HG03103 (cell line): ENCODE measurements around the gene FAM193A.
"Not testable (repeated sequence)": the region's sequence is repeated elsewhere in the genome, so short reads cannot be mapped to it uniquely, and the experiment has no call there.

Source experiments
- ATAC-seq: cut with Tn5 transposase; IDR thresholded peaks from one replicate; pipeline ENCODE4 v1.9.1; 2021; ENCODE audit warnings: low read depth; ENCODE audit not compliant: unreplicated experiment

Gene FAM193A

DNA sequence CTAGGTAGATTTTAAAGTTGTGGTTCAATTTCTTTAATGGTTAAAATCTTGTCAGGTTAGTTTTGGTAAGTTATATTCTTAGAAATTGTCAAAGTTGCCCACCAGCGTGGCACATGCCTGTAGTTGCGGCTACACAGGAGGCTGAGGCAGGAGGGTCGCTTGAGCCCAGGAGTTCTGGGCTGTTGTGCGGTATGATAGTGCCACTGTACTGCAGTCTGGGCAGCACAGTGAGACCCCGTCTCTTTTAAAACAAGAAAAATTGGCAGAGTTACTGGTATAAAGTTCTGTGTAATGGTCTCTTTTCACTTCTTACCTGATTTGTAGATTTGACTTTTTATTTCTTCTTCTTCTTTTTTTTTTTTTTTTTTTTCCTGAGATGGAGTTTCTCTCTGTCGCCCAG is 64.4 kb downstream of the FAM193A start:
- ATAC-seq = no peak

DNA sequence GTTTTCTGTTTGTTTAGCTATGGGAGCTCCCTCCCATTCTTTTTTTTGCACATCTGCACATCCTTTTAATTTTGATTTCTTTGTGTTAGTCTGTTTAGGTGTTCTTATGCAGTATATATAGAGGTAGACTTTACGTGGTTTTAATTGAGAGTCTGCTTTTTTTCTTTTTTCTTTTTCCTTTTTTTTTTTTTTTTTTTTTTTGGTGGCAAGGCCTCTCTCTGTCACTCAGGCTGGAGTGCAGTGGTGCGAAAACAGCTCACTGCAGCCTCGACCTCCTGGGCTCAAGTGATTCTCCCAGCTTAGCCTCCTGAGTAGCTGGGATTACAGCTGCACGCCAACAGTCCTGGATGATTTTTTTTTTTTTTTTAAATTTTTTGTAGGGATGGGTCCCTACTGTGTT is 68.2 kb downstream of the FAM193A start:
- ATAC-seq = no peak

DNA sequence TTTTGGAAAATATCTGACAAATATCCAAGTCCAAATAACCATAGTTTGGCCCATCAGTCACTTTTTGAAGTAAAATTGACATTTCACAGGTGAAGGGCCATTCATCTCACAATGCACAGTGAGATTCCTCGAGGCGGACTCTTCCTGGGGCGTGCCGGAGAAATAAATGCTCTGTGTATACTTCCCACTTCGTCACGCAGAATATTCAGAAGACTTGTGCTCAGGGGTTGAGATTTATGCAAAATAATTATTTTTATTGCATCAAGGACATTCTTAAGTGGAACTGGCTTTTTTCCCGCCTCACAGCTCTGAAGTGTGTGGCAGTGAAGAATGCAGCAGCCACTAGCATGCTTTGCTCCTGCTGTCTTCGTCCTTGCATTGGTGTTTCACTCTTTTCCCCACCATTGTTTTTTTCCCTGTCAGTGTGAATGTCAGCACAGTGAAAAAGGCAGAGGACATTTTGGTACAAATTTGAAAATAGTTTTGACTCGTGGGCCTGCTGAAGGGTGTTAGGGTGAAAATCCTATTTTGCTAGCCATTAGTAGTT is 70.6 kb downstream of the FAM193A start:
- ATAC-seq = no peak

DNA sequence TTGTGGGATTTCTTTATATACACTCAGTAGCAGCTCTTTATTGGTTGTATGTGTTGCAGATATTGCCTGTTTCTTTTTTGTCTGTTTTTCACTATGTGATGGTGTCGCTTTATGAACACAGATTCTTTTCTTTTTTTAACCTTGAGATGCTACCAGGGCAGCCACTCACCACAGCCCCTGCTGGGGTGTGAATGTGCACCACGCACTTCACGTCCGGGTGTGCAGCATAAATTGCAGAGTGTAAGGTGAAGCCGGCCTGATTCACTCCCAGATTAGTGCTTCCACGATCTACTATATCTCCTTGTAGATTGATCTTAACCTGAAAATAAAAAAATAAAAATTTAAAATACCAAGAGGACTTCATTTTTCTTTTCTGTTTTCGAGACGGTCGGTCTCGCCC is 71.4 kb downstream of the FAM193A start:
- ATAC-seq = no peak

DNA sequence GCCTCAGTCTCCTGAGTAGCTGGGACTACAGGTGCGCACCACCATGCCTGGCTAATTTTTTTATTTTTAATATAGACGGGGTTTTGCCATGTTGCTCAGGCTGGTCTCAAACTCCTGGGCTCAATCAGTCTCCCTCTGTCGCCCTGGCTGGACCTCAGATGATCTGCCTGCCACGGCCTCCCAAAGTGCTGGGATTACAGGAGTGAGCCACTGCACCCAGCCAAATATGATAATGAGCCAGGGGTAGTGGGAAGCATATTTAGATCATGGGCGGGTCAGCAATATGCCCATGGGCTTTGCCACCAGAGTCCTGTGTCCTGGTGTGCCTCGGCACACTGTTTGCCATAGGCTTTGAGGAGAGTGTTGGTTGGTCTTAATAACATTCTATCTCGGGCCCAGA is 71.8 kb downstream of the FAM193A start:
- no peak for ATAC-seq

DNA sequence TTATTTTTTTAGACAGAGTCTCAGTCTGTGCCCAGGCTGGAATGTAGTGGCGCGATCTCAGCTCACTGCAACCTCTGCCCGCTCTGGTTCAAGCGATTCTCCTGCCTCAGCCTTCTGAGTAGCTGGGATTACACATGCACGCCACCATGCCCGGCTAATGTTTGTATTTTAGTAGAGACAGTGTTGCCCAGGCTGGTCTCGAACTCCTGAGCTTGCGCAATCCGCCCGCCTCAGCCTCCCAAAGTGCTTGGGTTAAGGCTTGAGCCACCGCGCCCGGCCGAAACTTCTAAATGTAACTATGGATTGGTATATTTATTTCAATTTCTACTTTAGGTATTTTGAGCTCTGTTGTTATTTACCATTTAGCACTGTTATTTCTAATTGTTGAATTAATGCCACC is 79.4 kb downstream of the FAM193A start:
- no peak for ATAC-seq

DNA sequence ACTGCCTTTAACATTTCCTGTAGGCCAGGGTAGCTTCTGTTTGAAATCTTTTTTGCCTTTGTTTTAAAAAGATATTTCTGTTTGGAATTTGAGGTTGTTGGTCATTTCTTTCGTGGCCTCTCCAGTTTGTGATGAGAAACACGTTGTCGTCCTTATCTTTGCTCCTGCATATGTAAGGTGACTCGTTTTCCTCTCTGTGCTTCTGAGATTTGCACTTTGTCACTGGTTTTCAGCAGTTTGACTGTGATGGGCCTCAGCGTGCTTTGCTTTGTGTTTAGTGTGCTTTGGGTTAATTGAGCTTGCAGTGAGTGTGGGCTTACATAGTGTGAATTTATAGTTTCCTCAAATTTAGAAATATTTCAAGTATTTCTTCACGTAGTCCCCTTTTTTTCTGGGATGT is 81.5 kb downstream of the FAM193A start:
- no peak for ATAC-seq

DNA sequence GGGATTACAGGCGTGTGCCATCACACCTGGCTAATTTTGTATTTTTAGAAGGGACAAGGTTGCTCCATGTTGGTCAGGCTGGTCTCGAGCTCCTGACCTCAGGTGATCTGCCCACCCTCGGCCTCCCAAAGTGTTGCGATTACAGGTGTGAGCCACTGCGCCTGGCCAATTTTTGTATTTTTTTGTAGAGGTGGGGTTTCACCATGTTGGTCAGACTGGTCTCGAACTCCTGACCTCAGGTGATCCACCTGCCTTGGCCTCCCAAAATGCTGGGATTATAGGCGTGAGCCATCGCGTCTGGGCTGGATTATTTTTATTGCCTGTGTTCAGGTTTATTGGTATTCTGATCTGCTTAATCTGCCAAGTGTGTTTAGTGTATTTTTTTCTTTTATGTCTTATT is 82.3 kb downstream of the FAM193A start:
- not testable (repeated sequence) for ATAC-seq

DNA sequence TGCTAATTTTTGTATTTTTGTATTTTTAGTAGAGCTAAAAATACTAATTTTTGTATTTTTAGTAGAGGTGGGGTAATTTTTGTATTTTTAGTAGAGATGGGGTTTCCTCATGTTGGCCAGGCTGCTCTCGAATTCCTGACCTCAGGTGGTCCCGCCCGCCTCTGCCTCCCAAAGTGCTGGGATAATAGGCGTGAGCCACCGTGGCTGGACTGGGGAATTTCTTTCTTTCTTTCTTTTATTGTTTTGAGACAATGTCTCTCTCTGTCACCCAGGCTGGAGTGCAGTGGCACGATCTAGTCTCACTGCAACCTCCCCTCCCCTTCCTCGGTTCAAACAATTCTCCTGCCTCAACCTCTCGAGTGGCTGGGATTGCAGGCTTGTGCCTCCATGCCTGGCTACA is 83.0 kb downstream of the FAM193A start:
- ATAC-seq = no peak

DNA sequence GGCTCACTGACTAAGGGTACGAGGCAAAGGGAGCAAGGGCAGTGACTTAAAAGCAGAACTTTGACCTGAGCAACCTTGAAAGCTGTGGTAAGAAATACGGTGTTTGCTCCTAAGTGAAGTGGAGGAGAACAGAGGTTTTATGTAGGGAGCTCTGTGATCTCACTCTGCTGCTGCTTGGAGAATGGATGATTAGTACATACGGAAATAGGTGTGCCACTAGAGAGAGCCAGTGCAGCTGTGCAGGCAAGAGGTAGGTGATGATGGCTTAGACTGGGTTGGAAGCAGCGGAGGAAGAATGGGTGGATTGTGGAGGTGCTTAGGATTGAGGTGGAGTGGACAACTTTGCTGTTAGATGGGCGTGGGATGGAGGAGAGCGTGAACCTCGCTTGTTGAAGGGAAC is 85.0 kb downstream of the FAM193A start:
- no peak for ATAC-seq

DNA sequence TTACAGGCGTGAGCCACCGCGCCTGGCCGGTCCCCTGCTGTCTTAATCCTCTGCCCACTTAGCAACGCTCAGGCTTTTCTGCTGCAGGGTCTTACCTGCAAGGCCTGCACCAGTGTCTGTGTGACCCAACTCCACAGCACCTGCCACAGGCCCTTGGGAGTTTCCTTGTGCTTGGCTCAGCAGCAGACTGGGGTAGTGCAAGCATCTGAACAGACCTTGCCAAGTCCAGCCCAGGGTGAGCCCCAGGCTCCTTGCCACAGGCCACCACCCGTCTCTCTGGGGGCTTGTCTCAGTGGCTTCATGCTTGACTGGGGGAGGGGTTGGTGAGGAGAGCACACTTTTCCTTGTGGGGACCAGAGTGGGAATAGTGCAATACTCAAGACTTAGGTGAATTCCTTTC is 87.0 kb downstream of the FAM193A start:
- no peak for ATAC-seq

DNA sequence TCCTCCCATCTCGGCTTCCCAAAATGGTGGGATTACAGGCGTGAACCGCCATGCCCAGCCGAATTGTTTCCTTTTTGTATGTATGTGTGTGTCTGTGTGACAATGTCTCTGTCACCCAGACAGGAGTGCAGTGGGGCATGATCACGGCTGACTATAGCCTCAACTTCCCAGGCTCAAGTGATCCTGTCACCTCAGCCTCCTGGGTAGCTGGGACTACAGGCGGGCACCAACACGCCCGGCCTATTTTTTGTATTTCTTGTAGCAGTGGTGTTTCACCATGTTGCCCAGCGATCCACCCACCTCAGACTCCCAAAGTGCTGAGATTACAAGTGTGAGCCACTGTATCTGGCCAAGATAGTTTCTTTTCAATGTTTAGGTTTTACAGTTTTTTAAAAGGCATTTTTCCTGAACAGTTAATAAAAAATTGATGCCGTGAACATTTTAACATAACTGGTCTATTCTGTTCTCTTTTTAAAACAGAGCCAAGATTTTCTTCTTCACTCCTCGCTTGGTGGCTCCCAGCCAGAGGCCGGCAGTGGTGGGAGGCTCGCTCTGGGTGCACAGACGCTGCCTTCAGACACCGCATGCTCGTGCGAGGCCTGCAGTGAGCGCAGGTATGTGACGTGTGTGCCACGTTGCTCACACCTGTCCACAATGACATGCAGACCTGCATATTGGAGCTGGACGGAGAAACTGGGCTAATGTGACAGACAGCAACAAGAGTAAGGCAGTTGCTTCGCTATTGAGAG is 88.5 kb downstream of the FAM193A start:
- ATAC-seq = no peak

DNA sequence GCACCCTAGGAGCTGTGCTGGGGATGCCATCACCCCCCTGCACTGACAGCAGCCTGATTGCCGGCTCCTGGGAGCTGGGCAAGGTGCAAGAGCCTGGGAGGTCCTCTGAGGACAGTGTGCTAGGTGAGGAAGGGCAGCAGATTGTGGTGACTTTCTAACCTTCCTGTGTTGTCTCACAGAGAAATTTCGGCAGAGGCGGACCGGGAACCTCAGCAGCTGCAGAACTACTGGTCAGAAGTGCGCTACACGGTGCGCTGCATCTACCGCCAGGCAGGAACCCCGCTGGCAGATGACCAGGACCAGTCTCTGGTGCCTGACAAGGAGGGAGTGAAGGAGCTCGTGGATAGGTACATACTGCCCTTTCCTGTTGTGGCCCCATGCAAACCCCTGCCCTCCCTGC is 89.8 kb downstream of the FAM193A start:
- ATAC-seq = no peak

DNA sequence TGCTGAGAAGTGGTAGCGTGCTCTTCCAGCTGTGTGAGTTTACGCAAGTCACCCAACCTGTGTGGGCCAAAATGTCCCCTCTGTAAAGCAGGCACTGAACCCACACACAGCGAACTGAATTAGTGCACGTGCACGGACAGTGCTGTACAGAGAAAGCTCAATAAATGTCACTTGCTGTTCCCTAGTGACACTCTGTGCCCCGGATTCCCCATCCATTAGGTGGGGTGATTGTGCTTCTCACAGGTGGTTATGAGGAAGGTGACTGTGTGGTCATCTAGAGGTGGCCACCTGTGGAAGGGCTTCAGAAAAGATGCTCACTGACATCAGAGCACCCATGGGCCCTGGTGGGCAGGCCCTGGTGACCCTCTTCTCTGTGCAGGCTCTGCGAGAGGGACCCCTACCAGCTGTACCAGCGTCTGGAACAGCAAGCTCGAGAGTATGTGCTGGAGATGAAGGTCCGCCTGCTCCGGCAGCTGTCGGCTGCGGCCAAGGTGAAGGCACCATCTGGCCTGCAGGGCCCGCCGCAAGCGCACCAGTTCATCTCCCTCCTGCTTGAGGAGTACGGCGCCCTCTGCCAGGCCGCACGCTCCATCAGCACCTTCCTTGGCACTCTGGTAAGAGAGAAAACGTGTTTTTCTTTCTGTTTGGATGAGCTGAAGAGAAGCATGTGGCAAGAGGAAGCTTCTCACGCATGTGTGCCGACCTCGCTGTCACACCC is 94.3 kb downstream of the FAM193A start:
- no peak for ATAC-seq

DNA sequence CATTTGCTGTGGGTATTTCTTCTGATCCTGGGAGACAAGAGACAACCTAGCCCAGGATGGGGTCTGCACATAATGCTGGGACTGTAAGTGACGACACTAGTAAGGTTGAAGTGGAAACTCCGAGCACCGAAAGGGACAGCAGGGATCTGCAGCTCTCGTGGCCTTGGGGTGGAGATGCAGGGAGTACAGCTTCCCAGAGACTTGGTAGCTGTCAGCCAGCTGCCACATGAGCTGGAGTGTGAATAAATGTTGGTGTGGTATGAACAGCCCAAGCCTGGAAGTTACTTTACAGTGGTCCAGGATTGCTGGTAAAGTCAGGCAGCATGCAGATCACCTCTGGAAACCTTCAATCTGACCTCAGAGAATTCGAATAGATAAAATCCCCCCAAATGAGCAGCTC is 97.6 kb downstream of the FAM193A start:
- ATAC-seq = no peak

DNA sequence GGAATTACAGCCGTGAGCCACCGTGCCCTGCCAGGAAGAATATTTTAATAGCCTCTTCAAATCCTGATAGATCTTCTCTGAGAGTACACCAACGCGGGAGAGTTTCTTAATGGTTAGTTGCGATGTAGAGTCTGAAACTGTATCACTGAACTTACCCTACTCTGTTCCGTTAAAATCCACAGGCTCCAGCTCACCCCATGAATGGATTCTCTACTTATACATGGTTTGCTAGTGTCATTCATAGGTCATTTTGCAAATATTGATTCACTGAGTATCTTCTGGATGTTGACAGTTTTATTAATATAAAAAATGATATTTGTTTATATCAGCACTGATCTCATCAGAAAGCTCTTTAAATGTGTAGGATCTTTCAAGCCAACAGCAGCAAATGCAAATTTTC is 99.9 kb downstream of the FAM193A start:
- no peak for ATAC-seq

DNA sequence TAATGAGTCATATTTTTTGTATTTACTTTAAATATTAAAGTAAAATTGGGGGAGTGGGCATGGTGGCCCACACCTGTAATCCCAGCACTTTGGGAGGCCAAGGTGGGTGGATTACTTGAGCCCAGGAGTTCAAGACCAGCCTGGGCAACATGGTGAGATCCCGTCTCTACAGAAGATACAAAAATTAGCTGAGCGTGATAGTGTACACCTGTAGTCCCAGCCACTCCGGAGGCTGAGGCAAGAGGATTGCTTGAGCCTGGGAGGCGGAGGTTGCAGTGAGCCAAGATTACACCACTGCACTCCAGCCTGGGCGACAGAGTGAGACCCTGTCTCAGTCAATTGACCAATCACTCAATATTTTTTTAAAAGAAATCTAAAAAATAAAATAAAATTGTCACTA is 100.5 kb downstream of the FAM193A start:
- not testable (repeated sequence) for ATAC-seq

DNA sequence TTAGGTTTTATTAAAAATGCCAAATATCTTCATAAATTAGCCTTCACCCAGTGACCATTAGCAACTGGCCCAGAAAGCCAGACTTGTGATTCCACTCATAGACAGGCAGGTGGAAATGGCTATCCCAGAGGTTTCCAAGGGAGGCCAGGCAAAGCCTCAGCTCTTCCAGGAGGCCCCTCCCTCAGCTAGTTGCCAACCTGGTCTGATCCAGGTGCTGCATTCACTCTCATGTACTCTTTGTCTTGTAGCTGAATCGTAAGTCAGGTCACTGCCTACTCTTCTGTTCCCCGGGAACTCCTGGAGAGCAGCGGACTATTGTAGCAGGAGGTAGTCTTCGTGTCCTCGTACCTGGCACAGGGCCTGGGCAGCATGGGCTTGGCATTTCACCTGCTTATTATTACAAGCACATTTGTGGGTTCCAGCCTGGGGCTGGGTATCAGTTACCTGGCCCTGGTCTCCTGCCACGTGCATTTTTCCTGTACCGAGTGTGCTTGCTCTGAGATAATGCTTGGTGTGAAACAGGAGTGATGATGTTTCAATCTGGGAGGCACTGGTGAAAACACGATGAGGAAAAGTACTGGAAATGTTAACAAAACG is 101.6 kb downstream of the FAM193A start:
- no peak for ATAC-seq

DNA sequence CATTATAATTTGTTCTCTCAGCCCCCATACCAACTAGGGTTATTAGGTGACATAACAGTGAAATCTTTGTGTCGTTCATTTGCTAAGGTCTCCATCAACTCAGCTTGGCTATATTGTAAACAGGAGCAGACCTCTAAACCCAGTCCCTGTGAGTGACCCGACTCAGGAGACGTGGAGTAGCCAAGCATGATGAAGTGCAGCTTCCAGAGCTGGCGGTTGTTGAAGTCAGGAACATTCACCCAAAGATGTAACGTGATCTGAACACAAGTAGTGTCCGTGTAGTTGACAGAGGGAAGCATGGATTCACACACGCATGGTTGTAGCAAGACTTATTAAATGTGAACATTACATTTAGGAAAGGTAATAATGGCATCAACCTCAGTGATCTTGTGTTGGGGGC is 102.3 kb downstream of the FAM193A start:
- no peak for ATAC-seq

DNA sequence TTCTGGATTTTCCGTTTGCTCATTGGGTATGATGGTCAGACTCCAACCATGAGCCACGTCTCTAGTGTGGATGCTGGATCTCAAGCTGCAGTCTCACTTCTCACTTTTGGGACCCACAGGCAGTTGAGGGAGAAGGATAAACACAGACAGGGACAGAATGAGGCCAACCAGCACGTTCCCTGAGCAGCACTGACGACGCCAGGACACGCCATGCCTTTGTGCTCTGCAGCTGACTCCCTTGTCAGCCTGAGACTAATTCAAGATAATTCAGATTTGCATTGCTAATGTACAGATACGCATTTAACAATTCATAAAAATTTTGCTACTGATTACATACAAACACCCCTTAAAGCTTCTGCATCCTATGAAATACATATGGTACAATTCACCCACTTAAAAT is 106.5 kb downstream of the FAM193A start:
- no peak for ATAC-seq

DNA sequence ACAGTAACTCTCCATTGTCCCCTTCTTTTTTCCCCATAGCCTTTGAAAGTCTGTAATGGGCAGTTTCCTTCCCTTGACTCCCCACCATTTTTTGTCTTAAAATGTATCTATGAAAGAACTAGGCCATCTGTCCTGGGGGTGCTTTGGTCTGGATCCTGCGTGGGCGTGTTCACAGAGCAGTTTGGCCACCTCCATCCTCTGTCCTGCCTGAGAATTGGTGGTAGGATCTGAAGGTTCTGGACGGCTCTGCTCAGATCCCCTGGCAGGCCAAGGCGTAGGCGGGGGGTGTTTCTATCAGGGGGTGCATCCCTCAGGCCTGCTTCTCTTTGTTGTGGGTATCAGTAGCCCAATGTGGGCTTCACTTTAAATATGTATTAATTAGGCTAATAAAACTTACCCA is 107.1 kb downstream of the FAM193A start:
- no peak for ATAC-seq
